ENCODE results near the gene ANKRD45.

The ANKRD45 gene

GRCh38 chr1:173562813-173563212 lies 106.8 kb downstream of the ANKRD45 start:
- no peak for TF ChIP-seq CTCF (IDR thresholded peaks at IDR 0.05; ENCODE audit: low read depth, low read length)
- H3K4me3 ChIP-seq (replicated peaks in 1 of 2; ENCODE audit: low read depth in 2 of 2, low read length in 2 of 2) = no peak overlapping the region
- no peak for DNase-seq (ENCODE audit: low read depth in 2 of 2)

- no peak overlapping the region for H3K4me3 ChIP-seq (replicated peaks in 1 of 2; ENCODE audit: low read depth in 2 of 2, low read length in 2 of 2)
- no peak for DNase-seq (ENCODE audit: low read depth in 2 of 2)
- TF ChIP-seq CTCF (IDR thresholded peaks at IDR 0.05; ENCODE audit: low read depth, low read length) = no peak
These were observed 108.4 kb downstream of the ANKRD45 start for GRCh38 chr1:173561263-173561662.

- TF ChIP-seq CTCF (IDR thresholded peaks at IDR 0.05; ENCODE audit: low read depth, low read length) = no peak
- DNase-seq (ENCODE audit: low read depth in 2 of 2) = no peak
- no peak overlapping the region for H3K4me3 ChIP-seq (replicated peaks in 1 of 2; ENCODE audit: low read depth in 2 of 2, low read length in 2 of 2)
These were observed 109.3 kb downstream of the ANKRD45 start for GRCh38 chr1:173560285-173560880.
